Left colon (tissue), 2 donors: ENCODE results near the gene MICAL3. TPM values are rescaled to one million over a fixed set of nuclear protein-coding genes. Genes with fewer than 3 reads are reported as not detected.

Source experiments
- ATAC-seq: fragments of 200-7000 bp; cut with Tn5 transposase; one replicate; pipeline ENCODE4 v1.9.1; 2020; ENCODE audit warnings: mild to moderate bottlenecking, moderate library complexity
- DNase-seq, 2 donors: peaks; one replicate each; pipeline ENCODE4 v3.0.0-alpha.2; 2020
- intact Hi-C, 2 donors: fragments of 100-400 bp; cut with DNase I in 1 of 2; cut with micrococcal nuclease in 1 of 2; formaldehyde crosslinking; loops; one replicate each; pipeline versions ENCODE4 v1.11.2 to v1.14.0; 2022; cut with DNase I, micrococcal nuclease
- total RNA-seq, 2 donors: library from RNA; stranded (reverse); fragmentation: NEBNext Ultra II Directional; extraction: Animal tissue kit (Norgen Biotek cat#: 25700); gene quantifications; one replicate each; pipeline ENCODE4 v1.2.1, GENCODE V29; 2021
- donor health status: DM: no; HTN: no; CAD: no.
- donor health status: DM: yes; HTN: yes; CAD: no.

Gene MICAL3
- total RNA-seq, 2 donors from 2014 or later, result 93.6 to 114 TPM

DNA sequence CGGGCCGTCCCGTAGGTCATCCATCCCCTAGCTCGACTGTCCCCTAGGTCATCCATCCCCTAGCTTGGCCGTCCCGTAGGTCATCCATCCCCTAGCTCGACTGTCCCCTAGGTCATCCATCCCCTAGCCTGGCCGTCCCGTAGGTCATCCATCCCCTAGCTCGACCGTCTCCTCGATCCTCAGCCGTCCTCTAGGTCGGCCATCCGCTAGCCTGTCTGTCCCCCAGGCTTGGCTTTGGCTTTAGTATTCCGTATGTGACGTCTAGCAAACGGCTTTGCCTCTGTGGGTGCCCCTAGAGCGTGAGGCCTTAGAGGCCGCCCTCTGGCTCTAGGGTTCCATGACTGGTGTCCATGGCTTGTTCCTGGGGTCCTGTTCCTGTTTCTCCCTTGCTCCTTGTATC lies 209.5 kb downstream of the MICAL3 start:
- ATAC-seq (no peak), DNase-seq (no peak)
- intact Hi-C loops, result no loop called here

DNA sequence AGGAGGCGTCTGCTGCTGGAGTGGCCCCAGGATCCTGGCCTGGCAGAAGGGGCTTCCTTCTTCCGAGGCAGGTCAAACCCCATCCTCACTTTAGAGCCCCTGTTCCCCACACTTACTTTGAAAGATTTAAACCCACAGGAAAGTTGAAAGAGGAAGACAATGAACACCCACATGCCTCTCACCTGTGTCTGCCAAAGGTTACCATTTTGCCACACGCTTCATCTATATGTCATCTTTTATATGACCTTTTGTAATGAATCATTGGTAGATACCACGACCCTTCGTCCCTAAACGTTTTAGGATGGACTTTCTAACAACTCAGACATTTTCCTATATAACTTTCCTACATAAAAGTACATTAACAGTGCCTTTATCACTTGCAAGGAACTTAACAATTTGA lies 210.3 kb downstream of the MICAL3 start:
- ATAC-seq (no peak), DNase-seq (no peak)
- intact Hi-C loops, result no loop called here

DNA sequence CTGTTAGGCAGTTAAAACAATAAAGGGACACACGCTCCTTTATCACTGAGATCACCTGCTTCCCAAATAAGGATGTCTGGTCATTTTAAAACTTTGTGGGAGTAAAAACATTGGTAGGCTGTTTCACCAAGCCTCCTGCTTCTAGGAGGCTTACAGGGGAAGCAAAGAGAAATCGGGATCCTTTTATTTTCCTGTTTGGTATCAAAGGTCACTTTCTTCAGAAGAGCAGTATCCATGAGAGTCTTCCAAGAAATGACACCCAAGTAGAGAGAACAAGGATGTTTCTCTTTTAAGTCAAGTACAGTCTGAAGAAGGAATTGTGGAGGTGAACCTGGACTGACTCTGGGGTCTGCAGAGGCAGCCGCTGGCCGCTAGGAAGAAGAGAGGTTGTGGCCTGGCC lies 213.2 kb downstream of the MICAL3 start:
- DNase-seq, result no peak
- intact Hi-C loops, result no loop called here
- peak; percentile 57 for ATAC-seq

- intact Hi-C loops, result no loop called here
- DNase-seq (no peak), ATAC-seq (peak; percentile 65)
Observed at GRCh38 chr22:17810570-17811116, 213.7 kb downstream of the MICAL3 start.

GRCh38 chr22:17808693-17809403 lies 215.5 kb downstream of the MICAL3 start:
- peak; percentile 34 for ATAC-seq
- intact Hi-C loops, result no loop called here
- peak in 1 of 2 donors; percentile 46 for DNase-seq

- no peak for DNase-seq
- no peak for ATAC-seq
- intact Hi-C loops, result no loop called here
Observed at GRCh38 chr22:17807578-17808410, 216.6 kb downstream of the MICAL3 start.

DNA sequence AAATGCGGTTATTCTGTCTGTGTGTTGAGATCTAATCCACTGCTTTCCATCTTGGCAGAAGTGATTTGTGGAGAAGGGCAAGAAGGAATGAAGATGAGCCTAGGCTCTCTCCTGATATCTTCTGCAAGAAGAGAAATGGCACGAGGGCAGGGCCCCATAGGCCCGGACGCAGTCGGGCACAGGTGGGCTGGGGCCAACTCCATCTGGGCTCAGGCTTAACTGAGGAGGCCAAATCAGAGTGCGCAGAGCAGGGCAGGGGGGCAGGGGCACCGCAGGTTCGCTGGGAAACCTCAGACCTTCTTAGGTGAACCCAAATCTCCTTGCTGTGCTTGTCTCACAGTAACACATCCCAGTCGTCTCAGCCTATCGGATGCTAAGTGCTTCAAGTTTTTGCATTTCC lies 217.3 kb downstream of the MICAL3 start:
- DNase-seq (no peak), ATAC-seq (no peak)

DNA sequence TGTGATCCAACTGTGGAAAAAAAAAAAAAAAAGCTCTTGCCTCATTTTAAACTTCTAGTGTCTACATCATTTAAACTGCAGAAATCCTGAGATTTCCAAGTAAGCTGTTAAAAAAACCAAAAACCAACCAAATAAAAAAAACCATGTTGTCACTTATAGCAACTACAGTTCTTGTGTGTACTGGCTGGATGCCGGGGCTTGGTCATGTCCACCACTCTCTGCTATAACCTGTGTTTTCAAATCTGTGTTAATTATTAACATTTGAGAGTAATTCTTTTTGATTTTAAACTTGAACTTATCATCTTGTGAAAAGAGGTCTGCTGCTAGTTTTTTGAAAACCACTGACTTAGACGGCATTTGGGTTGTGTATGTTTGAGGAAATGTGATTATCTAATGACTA lies 217.9 kb downstream of the MICAL3 start:
- ATAC-seq, result no peak
- DNase-seq, result no peak
- intact Hi-C loops, result no loop called here

More for the DNA sequence above, 217.3 kb downstream of the MICAL3 start:
- intact Hi-C loops, result no loop called here

- intact Hi-C loops, result no loop called here
- ATAC-seq (no peak), DNase-seq (no peak)
Observed at GRCh38 chr22:17804331-17805080, 219.9 kb downstream of the MICAL3 start.

DNA sequence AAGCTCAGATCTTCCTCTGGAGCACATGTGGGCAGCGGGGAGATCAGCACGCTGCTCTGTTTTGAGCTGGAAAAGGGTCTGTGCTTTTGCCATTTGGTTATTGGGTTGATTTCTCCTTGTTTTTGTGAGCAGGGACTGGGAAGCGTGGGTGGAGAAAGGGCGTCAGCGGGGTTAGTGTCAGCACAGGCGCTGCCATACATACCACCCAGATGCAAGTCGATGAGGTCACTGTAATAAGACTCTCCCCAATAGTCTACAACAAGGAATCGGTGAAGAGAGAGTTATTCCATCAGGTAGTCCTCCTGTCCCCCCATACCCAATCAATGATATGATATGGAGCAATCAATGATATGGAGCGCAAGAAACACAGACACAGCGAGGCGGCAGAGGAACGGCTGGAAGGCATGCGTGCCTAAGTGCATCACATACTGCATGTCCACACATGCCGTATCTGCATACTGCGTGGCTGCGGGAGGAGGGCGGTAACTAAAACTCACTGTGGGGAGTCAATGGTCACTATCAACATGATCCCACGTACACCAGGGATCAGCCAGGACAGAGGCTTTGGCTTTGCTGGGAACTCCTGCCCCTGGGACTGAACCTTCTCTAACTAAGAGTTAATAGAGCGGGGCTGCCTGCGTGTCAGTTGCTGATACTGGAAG lies 220.6 kb downstream of the MICAL3 start:
- ATAC-seq, result no peak
- no peak for DNase-seq
- intact Hi-C loops, result no loop called here

DNA sequence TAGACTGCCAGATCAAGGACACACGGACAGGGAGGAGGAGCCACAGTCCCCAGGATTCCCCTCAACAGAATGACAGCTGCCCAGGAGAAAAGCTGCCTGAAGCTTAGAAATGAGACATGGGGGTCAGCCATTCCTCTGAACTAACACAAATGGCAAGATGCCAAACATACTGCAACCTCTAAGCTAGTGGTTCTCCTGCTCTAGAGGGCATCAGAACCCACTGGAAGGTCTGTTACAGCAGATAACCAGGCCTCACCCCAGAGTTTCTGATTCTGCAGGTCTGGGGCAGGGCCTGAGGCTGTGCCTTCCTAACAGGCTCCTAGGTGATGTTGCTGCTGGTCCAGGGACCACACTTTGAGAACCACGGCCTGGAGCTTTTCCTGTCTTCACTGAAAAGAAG lies 221.5 kb downstream of the MICAL3 start:
- intact Hi-C loops, result no loop called here
- ATAC-seq (no peak), DNase-seq (no peak)

DNA sequence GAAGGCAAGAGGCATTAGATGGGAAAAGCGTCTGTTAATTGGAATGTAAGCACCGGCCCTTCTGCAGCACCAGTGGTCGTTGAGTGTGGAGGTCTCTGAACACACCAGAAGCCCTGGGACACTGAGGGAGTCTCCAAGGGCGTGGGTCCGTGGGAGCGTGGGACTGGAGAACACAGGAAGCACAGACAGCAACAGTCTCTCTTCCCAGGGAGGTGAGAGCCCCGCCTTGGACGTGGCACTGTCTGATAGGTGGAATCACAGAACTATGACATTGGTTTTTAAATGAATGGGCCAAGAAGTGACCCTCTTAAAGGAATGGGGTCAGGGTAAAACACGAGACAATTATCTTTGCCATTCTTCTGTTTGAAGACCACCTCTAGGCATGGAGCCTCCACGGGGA lies 221.9 kb downstream of the MICAL3 start:
- DNase-seq (no peak), ATAC-seq (no peak)
- intact Hi-C loops, result no loop called here

DNA sequence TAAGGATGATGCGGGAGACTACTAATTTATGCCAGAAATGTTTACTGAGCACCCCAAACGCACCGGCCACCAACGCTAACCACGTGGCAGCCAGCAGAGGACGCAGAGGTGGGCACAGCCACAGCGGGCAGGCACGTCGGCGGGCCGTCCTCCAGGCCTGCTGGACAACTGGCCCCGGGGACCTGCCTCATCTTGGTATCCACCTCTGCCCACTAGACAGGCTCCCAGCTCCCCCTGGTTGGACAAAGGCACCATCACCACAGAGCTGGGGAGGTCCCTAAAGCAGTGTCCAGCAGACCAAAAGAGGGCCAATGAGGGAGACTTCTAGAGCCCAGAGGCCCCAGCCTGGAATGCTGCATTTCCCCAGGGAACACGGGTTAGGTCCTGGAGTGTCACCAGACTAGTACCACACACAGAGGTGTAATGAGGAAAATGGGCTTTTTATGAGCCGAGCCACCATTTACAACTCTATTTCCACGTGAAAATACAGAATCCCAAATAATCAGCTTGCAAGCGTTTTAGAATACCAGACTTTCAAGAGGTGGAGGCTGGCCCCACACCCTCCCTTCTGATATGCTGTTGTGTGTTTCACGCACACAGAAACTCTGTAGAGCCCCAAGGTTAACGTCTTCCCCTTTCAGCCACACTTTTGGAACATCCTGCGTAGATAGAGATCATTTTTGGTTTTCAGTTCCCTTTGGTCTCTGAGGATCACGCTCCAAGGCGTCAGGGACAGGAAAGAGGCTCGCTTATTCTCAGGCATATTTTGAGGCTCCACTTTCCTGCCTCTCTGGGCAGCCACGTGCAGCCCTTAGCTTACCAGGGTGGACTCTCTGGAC lies 226.4 kb downstream of the MICAL3 start:
- DNase-seq (no peak), ATAC-seq (no peak)
- intact Hi-C loops, result loop anchor here in 1 of 2 donors (10.0 kb wide), 1 partner anchor 243 kb away; no protein-coding TSS in a partner anchor

GRCh38 chr22:17796695-17797094 lies 227.7 kb downstream of the MICAL3 start:
- ATAC-seq (no peak), DNase-seq (no peak)
- intact Hi-C loops, result loop anchor here in 1 of 2 donors (10.0 kb wide), 1 partner anchor 242 kb away; no protein-coding TSS in a partner anchor

DNA sequence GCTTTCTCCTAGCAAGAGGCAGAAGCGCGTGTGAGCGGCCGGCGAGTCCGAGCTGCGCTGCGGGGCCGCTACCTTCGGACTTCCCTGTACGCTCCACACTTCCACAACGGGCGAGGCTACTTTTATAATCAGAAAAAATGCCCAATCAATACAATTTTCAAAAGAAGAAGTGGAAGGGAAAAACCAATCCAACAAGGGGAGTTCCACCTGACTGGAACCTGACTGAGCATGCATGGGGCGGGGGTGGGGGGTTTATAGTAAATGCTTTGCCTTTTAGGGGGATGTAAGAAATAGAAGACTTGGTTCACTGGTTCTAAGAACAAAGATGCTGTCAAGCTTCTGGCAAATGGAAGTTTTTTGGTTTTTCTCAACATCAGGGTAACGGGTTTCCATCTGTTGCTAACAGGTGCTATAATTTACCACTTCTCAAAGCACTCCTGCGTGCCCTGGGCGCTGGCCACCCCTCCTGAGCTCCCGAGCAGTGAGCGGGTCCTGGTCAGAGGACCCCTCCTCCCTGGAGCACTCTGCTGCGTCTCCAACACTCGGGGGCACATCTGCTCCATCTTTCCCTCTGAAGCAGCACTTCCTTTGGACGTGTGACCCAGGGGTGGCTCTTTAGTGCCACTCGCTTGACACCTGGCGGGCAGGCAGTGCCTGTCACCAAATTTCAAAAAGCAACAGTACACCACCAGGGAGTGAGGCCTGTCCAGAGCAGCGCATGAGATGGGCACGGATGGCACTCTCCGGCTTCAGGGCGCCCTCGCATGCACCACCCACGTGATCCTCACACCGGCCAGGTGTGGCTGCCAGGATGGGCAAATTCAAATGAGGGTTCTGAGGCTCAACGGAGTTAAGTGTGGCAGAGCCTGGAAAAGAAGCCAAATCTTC lies 228.5 kb downstream of the MICAL3 start:
- DNase-seq (no peak), ATAC-seq (no peak)

DNA sequence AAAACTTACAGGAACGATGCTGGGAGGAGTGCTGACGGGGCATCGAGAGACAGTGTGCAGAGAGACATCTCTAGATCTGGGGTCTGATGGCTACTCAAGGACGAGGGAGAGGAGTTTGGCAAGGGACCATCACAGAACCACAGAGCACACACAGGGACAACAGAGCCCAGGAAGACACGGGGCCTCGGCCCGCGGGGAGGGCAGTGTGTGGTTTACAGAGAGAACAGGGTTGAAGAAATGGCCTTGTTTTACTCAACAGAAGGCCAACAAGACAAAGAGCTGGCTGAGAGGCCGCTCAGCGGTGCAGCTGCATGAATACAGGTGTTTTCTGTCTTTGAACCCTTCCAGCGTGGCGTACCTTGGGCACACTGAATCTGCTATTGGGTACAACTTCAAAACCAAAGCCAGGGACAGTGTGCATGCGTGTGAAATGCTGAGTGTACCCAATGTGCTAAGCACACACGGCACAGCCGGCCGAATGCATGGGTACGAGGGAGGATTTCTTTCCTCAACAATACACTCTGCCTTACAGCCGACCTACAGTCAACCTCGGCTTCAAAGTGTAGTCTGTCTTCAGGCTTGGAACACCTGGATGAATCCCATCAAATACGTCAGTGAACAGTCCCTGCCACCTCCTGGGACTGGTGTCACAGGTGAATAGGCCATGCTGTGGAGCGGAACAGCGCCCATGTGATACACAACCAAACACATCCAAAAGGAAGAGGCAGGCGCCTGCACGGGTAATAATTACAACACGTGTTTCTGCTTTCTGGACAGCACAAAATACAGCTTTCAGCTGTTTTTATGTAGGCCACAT lies 229.4 kb downstream of the MICAL3 start:
- DNase-seq, result no peak
- intact Hi-C loops, result loop anchor here in 1 of 2 donors (10.0 kb wide), 1 partner anchor 240 kb away; no protein-coding TSS in a partner anchor
- no peak for ATAC-seq

More for the DNA sequence above, 228.5 kb downstream of the MICAL3 start:
- intact Hi-C loops, result loop anchor here in 1 of 2 donors (10.0 kb wide), 1 partner anchor 241 kb away; no protein-coding TSS in a partner anchor
